H1 (cell line): ENCODE results near the gene NOS3. TPM values are rescaled to one million over a fixed set of nuclear protein-coding genes. Genes with fewer than 3 reads are reported as not detected.

Experiments used
- CTCF ChIA-PET: fragments of 300-600 bp; sonication (Branson Sonifier 250); formaldehyde crosslinking; loops from one replicate; lab custom pipeline; 2021; ENCODE audit not compliant: partially characterized antibody; lab: Charles Lee
- POLR2A ChIA-PET: fragments of 300-600 bp; sonication (Branson Sonifier 250); formaldehyde crosslinking; loops from one replicate; lab custom pipeline; 2021; ENCODE audit warnings: inconsistent platforms; ENCODE audit not compliant: partially characterized antibody; lab: Charles Lee
- DNase-seq, 2 experiments: peaks; one replicate each; pipeline versions ENCODE4 v3.0.0 to v3.0.0-alpha.2; 2010 to 2022; ENCODE audit warnings: low spot score in 2 of 2, low read depth in 1 of 2, mixed read lengths in 1 of 2
- FAIRE-seq: peaks from 2 replicates; lab custom pipeline; 2011; peaks lifted over from hg19 to GRCh38; lab: Jason Lieb, UNC
- H2AFZ ChIP-seq: 2 replicates; pipeline ENCODE4 v1.8.1; 2012; ENCODE audit warnings: low read length, inconsistent platforms
- H2AK5ac ChIP-seq: 2 replicates; pipeline ENCODE4 v1.6.1; 2013; ENCODE audit warnings: low read depth, low read length
- H2BK120ac ChIP-seq: replicated peaks from 2 replicates; pipeline ENCODE3; 2013; ENCODE audit warnings: low read depth, low read length, inconsistent platforms
- H2BK12ac ChIP-seq: 2 replicates; pipeline ENCODE4 v1.6.1; 2013; ENCODE audit warnings: low read depth, low read length
- H2BK15ac ChIP-seq: 2 replicates; pipeline ENCODE4 v1.6.1; 2013; ENCODE audit warnings: low read length
- H2BK20ac ChIP-seq: 2 replicates; pipeline ENCODE4 v1.6.1; 2013; ENCODE audit warnings: low read length
- H2BK5ac ChIP-seq: 2 replicates; pipeline ENCODE4 v1.6.1; 2013; ENCODE audit warnings: low read depth, low read length
- H3K14ac ChIP-seq: 2 replicates; pipeline ENCODE4 v1.6.1; 2013; ENCODE audit warnings: inconsistent platforms; ENCODE audit not compliant: insufficient read length
- H3K18ac ChIP-seq: 2 replicates; pipeline ENCODE4 v1.6.1; 2013; ENCODE audit warnings: low read length; ENCODE audit errors: extremely low read depth
- H3K23ac ChIP-seq: 2 replicates; pipeline ENCODE4 v1.6.1; 2013; ENCODE audit warnings: inconsistent platforms; ENCODE audit not compliant: insufficient read length
- H3K23me2 ChIP-seq: 2 replicates; pipeline ENCODE4 v1.6.1; 2013; ENCODE audit warnings: low read depth, low read length
- H3K27ac ChIP-seq: 2 replicates; pipeline ENCODE4 v1.6.1; 2011; ENCODE audit warnings: low read depth, low read length, inconsistent platforms
- H3K27me3 ChIP-seq, 4 experiments: replicated peaks in 1 of 4; 1 replicate in 1 of 4; 2 replicates in 3 of 4; pipeline versions ENCODE4 v1.6.1 to v1.8.1; 2011 to 2013; ENCODE audit warnings: low read length in 3 of 4, mild to moderate bottlenecking in 3 of 4, inconsistent platforms in 2 of 4, mixed read lengths in 2 of 4, moderate library complexity in 1 of 4; ENCODE audit not compliant: control insufficient read depth in 3 of 4, insufficient read depth in 3 of 4; ENCODE audit errors: extremely low read depth in 1 of 4
- H3K36me3 ChIP-seq, 4 experiments: 2 replicates each; pipeline versions ENCODE4 v1.6.1 to v1.8.1; 2011 to 2013; ENCODE audit warnings: mild to moderate bottlenecking in 4 of 4, low read length in 3 of 4, moderate library complexity in 2 of 4, control low read depth in 1 of 4, inconsistent platforms in 1 of 4; ENCODE audit not compliant: insufficient read depth in 4 of 4, control insufficient read depth in 2 of 4
- H3K4ac ChIP-seq: replicated peaks from 2 replicates; pipeline ENCODE3; 2013; ENCODE audit warnings: low read length, low read depth, mixed read lengths, inconsistent platforms; ENCODE audit not compliant: insufficient read length
- H3K4me1 ChIP-seq, 4 experiments: replicated peaks in 1 of 4; 1 replicate in 1 of 4; 2 replicates in 3 of 4; pipeline versions ENCODE4 v1.6.1 to v1.8.1; 2011 to 2013; ENCODE audit warnings: low read length in 3 of 4, inconsistent platforms in 2 of 4, mixed read lengths in 1 of 4; ENCODE audit not compliant: insufficient read depth in 4 of 4, control insufficient read depth in 3 of 4
- H3K4me2 ChIP-seq, 2 experiments: 2 replicates each; pipeline versions ENCODE4 v1.6.1 to v1.8.1; 2011 to 2013; ENCODE audit warnings: low read depth in 2 of 2, low read length in 2 of 2, control low read depth in 1 of 2, inconsistent platforms in 1 of 2, mild to moderate bottlenecking in 1 of 2; ENCODE audit not compliant: insufficient read depth in 1 of 2
- H3K4me3 ChIP-seq, 4 experiments: fragments of 200-600, 300-600 bp in 1 of 4; sonication (generic), shearing (Covaris generic), sonication (Bioruptor Twin) in 1 of 4; 2 replicates each; pipeline versions ENCODE4 v1.5.1 to v1.8.1; 2011 to 2016; ENCODE audit warnings: low read length in 4 of 4, low read depth in 3 of 4, control low read depth in 2 of 4, inconsistent platforms in 2 of 4, mild to moderate bottlenecking in 2 of 4, mixed read lengths in 1 of 4, moderate library complexity in 1 of 4; ENCODE audit not compliant: insufficient read depth in 2 of 4; ENCODE audit errors: extremely low read depth in 1 of 4
- H3K56ac ChIP-seq: replicated peaks from 2 replicates; pipeline ENCODE3; 2013; ENCODE audit warnings: low read depth, mild to moderate bottlenecking, mixed read lengths, low read length, inconsistent platforms; ENCODE audit not compliant: insufficient read length
- H3K79me1 ChIP-seq: 2 replicates; pipeline ENCODE4 v1.6.1; 2013; ENCODE audit warnings: low read depth, low read length, control low read depth
- H3K79me2 ChIP-seq, 2 experiments: 2 replicates each; pipeline versions ENCODE4 v1.6.1 to v1.8.1; 2012 to 2013; ENCODE audit warnings: low read length in 2 of 2, mild to moderate bottlenecking in 2 of 2, inconsistent platforms in 1 of 2; ENCODE audit not compliant: insufficient read depth in 2 of 2, control insufficient read depth in 1 of 2
- H3K9ac ChIP-seq, 4 experiments: replicated peaks in 1 of 4; 1 replicate in 1 of 4; 2 replicates in 3 of 4; pipeline versions ENCODE4 v1.6.1 to v1.8.1; 2011 to 2013; ENCODE audit warnings: low read depth in 3 of 4, low read length in 3 of 4, control low read depth in 2 of 4, mild to moderate bottlenecking in 2 of 4, moderate library complexity in 2 of 4, inconsistent platforms in 1 of 4; ENCODE audit errors: extremely low read depth in 1 of 4
- H3K9me3 ChIP-seq, 2 experiments: 2 replicates each; pipeline versions ENCODE4 v1.6.1 to v1.8.1; 2012 to 2013; ENCODE audit warnings: mild to moderate bottlenecking in 2 of 2, moderate library complexity in 2 of 2, control low read depth in 1 of 2, inconsistent platforms in 1 of 2, low read depth in 1 of 2, low read length in 1 of 2, mixed read lengths in 1 of 2; ENCODE audit not compliant: insufficient read depth in 2 of 2
- H4K20me1 ChIP-seq, 2 experiments: replicated peaks in 1 of 2; 2 replicates each; pipeline versions ENCODE3 to v1.8.1; 2011 to 2013; ENCODE audit warnings: inconsistent platforms in 2 of 2, low read length in 2 of 2, mild to moderate bottlenecking in 1 of 2; ENCODE audit not compliant: insufficient read depth in 2 of 2, control insufficient read depth in 1 of 2
- H4K5ac ChIP-seq: 2 replicates; pipeline ENCODE4 v1.6.1; 2013; ENCODE audit warnings: low read length, low read depth, mixed read lengths, inconsistent platforms; ENCODE audit not compliant: insufficient read length
- H4K8ac ChIP-seq: 2 replicates; pipeline ENCODE4 v1.8.0; 2013; ENCODE audit warnings: mild to moderate bottlenecking, moderate library complexity, low read length, inconsistent platforms; ENCODE audit not compliant: insufficient read depth; ENCODE audit errors: extremely low read depth
- H4K91ac ChIP-seq: replicated peaks from 2 replicates; pipeline ENCODE3; 2013; ENCODE audit warnings: low read length, mixed read lengths, inconsistent platforms; ENCODE audit not compliant: insufficient read length
- CHD1 ChIP-seq: IDR thresholded peaks from 2 replicates; pipeline ENCODE4 v1.6.1; 2012; ENCODE audit warnings: low read depth, low read length, improper control_type of control experiment
- CHD2 ChIP-seq: IDR thresholded peaks from 2 replicates; pipeline ENCODE4 v1.6.1; 2012; ENCODE audit warnings: low read length, improper control_type of control experiment
- HDAC2 ChIP-seq, 2 experiments: fragments of 300-600 bp in 1 of 2; sonication (generic) in 1 of 2; IDR thresholded peaks; 2 replicates each; pipeline ENCODE4 v1.6.1; 2011 to 2012; ENCODE audit warnings: low read depth in 2 of 2, low read length in 2 of 2, mild to moderate bottlenecking in 2 of 2, moderate library complexity in 2 of 2, borderline replicate concordance in 1 of 2, inconsistent platforms in 1 of 2
- KDM4A ChIP-seq: IDR thresholded peaks from one replicate; pipeline ENCODE4 v1.7.1; 2012; ENCODE audit warnings: low read depth, mild to moderate bottlenecking, moderate library complexity, low read length, inconsistent platforms; ENCODE audit not compliant: severe bottlenecking
- NRF1 ChIP-seq: IDR thresholded peaks from 2 replicates; pipeline ENCODE4 v1.6.1; 2011; ENCODE audit warnings: mild to moderate bottlenecking, low read depth, low read length, improper control_type of control experiment
- SIN3A ChIP-seq, 2 experiments: IDR thresholded peaks in 1 of 2; conservative IDR thresholded peaks in 1 of 2; 2 replicates each; pipeline ENCODE4 v1.6.1; 2011 to 2012; ENCODE audit warnings: low read length in 2 of 2, improper control_type of control experiment in 1 of 2, low read depth in 1 of 2, mild to moderate bottlenecking in 1 of 2
- SIRT6 ChIP-seq: IDR thresholded peaks from one replicate; pipeline ENCODE4 v1.7.1; 2012; ENCODE audit warnings: low read length, inconsistent platforms
- SP4 ChIP-seq: IDR thresholded peaks from 2 replicates; pipeline ENCODE4 v1.6.1; 2012; ENCODE audit warnings: low read length, inconsistent platforms
- SRF ChIP-seq: IDR thresholded peaks from 2 replicates; pipeline ENCODE4 v1.6.1; 2011; ENCODE audit warnings: mild to moderate bottlenecking, low read depth, low read length, moderate library complexity
- SUZ12 ChIP-seq: fragments of 200-600 bp; sonication (generic); IDR thresholded peaks from 2 replicates; pipeline ENCODE4 v1.6.1; 2012; ENCODE audit warnings: mild to moderate bottlenecking, inconsistent platforms, low read length, moderate library complexity, mixed read lengths
- ZNF274 ChIP-seq: IDR thresholded peaks from 2 replicates; pipeline ENCODE4 v1.7.0; 2012; ENCODE audit warnings: low read length, borderline replicate concordance; ENCODE audit errors: extremely low read depth
- WGBS, 2 experiments: shearing (Covaris generic) in 1 of 2; methylation state at CpG; one replicate each; pipeline versions ENCODE4 v1.1.6 to v1.1.7; 2013 to 2015; ENCODE audit warnings: low lambda C conversion rate in 2 of 2, mixed read lengths in 2 of 2, inconsistent platforms in 1 of 2, low coverage in 1 of 2, missing lambda C conversion rate in 1 of 2; ENCODE audit not compliant: insufficient replicate concordance in 2 of 2, insufficient coverage in 1 of 2, insufficient read length in 1 of 2; ENCODE audit errors: extremely low coverage in 1 of 2, missing lambda C conversion rate in 1 of 2; 5-methylcytosine and 5-hydroxymethylcytosine counted together
- polyA plus RNA-seq, 7 experiments: library from polyadenylated mRNA; depleted of rRNA in 3 of 7; stranded (reverse) in 5 of 7; unstranded in 2 of 7; fragments of >200 nt in 5 of 7; fragments of 200-250 nt in 2 of 7; gene quantifications; 1 replicate in 5 of 7; 2 replicates in 1 of 7; 4 replicates in 1 of 7; pipeline versions ENCODE4 v1.2.1 to v1.2.3, GENCODE V29; 2011 to 2013; ENCODE audit warnings: missing spikeins in 2 of 7, mixed read lengths in 2 of 7
- total RNA-seq: library from RNA; stranded (reverse); fragmentation: NEBNext Ultra II Directional; extraction: Animal tissue kit (Norgen Biotek cat#: 25700); gene quantifications from 2 replicates; pipeline ENCODE4 v1.2.1, GENCODE V29; 2021
- TF ChIP-seq, protein P1 (sequence below): IDR thresholded peaks from 2 replicates; pipeline ENCODE4 v1.6.1; 2011; ENCODE audit warnings: low read length, improper control_type of control experiment

The NOS3 gene
- total and polyA plus RNA-seq, 2 of the 8 experiments (the other 6 are each of a cell fraction or from before 2014, with no cell fraction given), result 4.4 to 16.2 TPM

GRCh38 chr7:151028948-151029501, 38.2 kb downstream of the NOS3 start:
- no peak overlapping the region for H4K5ac ChIP-seq
- no peak overlapping the region for H3K18ac ChIP-seq
- H2BK12ac ChIP-seq, result no peak overlapping the region
- H2AK5ac ChIP-seq, result no peak overlapping the region
- H2BK120ac ChIP-seq, result no peak overlapping the region
- H3K4me1 ChIP-seq, result peaks cover 0 to 4% (median 2%) of the 10 kb centered on the region in 4 experiments; a peak in 2 of 7 replicates
- ChIA-PET CTCF (interaction anchor here (0.7 to 2.7 kb wide), 12 partner anchors 10 to 83 kb away, joined by 3 to 24 read pairs (median 4); partner anchors contain the start of gene CDK5), POLR2A (interaction anchor here (0.6 to 3.2 kb wide), 10 partner anchors 11 to 82 kb away, joined by 3 to 18 read pairs (median 3); partner anchors contain the start of gene CDK5)
- H3K27ac ChIP-seq, result no peak overlapping the region
- WGBS, 2 experiments, result 71% methylated on average over 15 of the region's 17 CpGs; no CpG with 5 or more reads in 1 of the 2 experiments
- peaks cover 0 to 4% (median 0%) of the 10 kb centered on the region in 4 experiments; a peak in 2 of 7 replicates for H3K27me3 ChIP-seq
- H2AFZ ChIP-seq, result no peak overlapping the region
- FAIRE-seq, result no peak
- H4K91ac ChIP-seq, result no peak overlapping the region
- no peaks in the 10 kb centered on the region for H3K9me3 ChIP-seq
- H3K4me2 ChIP-seq, result peak overlapping the region; percentile 70 to 90
- H4K20me1 ChIP-seq, result peaks cover 0 to 2% of the 10 kb centered on the region in 2 experiments
- no peak overlapping the region for H3K56ac ChIP-seq
- H3K9ac ChIP-seq, result no peak overlapping the region
- no peak overlapping the region for H3K4ac ChIP-seq
- H2BK20ac ChIP-seq, result no peak overlapping the region
- peak overlapping the region; percentile 66 to 97 (median 80) for H3K4me3 ChIP-seq
- H2BK15ac ChIP-seq, result no peak overlapping the region
- H3K79me2 ChIP-seq, result no peaks in the 10 kb centered on the region
- H2BK5ac ChIP-seq, result no peak overlapping the region
- no peaks in the 10 kb centered on the region; the same call in 1 of the 2 replicates for H3K79me1 ChIP-seq
- no peak overlapping the region for H4K8ac ChIP-seq
- DNase-seq, result no peak
- H3K14ac ChIP-seq, result no peak overlapping the region
- no peaks in the 10 kb centered on the region for H3K36me3 ChIP-seq
- H3K23ac ChIP-seq, result no peak overlapping the region
- H3K23me2 ChIP-seq, result peaks cover 3% of the 10 kb centered on the region; the same call in 1 of the 2 replicates
- TF ChIP-seq CHD2, result no peak
- no peak for TF ChIP-seq HDAC2 (IDR thresholded peaks at IDR 0.05; ENCODE audit: borderline replicate concordance in 1 of 2, low read depth in 2 of 2, low read length in 2 of 2)
- TF ChIP-seq, protein P1, sequence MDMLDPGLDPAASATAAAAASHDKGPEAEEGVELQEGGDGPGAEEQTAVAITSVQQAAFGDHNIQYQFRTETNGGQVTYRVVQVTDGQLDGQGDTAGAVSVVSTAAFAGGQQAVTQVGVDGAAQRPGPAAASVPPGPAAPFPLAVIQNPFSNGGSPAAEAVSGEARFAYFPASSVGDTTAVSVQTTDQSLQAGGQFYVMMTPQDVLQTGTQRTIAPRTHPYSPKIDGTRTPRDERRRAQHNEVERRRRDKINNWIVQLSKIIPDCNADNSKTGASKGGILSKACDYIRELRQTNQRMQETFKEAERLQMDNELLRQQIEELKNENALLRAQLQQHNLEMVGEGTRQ, result no peak
- TF ChIP-seq SP4, result no peak
- TF ChIP-seq SIRT6, result no peak
- no peak for TF ChIP-seq SUZ12
- TF ChIP-seq NRF1, result no peak
- no peak for TF ChIP-seq KDM4A
- no peak for TF ChIP-seq CHD1
- no peak for TF ChIP-seq SRF
- no peak for TF ChIP-seq SIN3A (conservative IDR thresholded peaks at IDR 0.05 in 1 of 2, IDR thresholded peaks at IDR 0.05 in 1 of 2; ENCODE audit: low read depth in 1 of 2, low read length in 2 of 2)
- no peak for TF ChIP-seq ZNF274
